Fibroblast of mammary gland (primary cell): Measurements from ENCODE around the gene MARCHF9.

Source experiments
- DNase-seq: peaks from one replicate; pipeline ENCODE4 v3.0.0-alpha.2; 2010; ENCODE audit warnings: low read depth
- H3K4me3 ChIP-seq: 2 replicates; pipeline ENCODE4 v1.5.1; 2011; ENCODE audit warnings: low read depth, mild to moderate bottlenecking, low read length, moderate library complexity; ENCODE audit not compliant: control insufficient read depth
- CTCF ChIP-seq: conservative IDR thresholded peaks from 2 replicates; pipeline ENCODE4 v1.5.1; 2011; ENCODE audit warnings: low read depth, low read length, inconsistent platforms; ENCODE audit not compliant: control insufficient read depth, insufficient read depth

Gene MARCHF9

GRCh38 chr12:57731411-57732080 is 23.4 kb upstream of the MARCHF9 start:
- TF ChIP-seq CTCF, result no peak
- no peak overlapping the region for H3K4me3 ChIP-seq
- DNase-seq, result no peak

GRCh38 chr12:57732270-57732669 is 22.6 kb upstream of the MARCHF9 start:
- DNase-seq, result no peak
- no peak for TF ChIP-seq CTCF
- H3K4me3 ChIP-seq, result no peak overlapping the region

GRCh38 chr12:57732726-57733593 is 21.9 kb upstream of the MARCHF9 start:
- no peak overlapping the region for H3K4me3 ChIP-seq
- no peak for TF ChIP-seq CTCF
- DNase-seq, result no peak

GRCh38 chr12:57733928-57734327 is 21.0 kb upstream of the MARCHF9 start:
- DNase-seq, result no peak
- H3K4me3 ChIP-seq, result no peak overlapping the region
- no peak for TF ChIP-seq CTCF

GRCh38 chr12:57734591-57734990 is 20.3 kb upstream of the MARCHF9 start:
- TF ChIP-seq CTCF, result no peak
- DNase-seq, result no peak
- H3K4me3 ChIP-seq, result no peak overlapping the region

- TF ChIP-seq CTCF, result no peak
- DNase-seq, result no peak
- H3K4me3 ChIP-seq, result no peak overlapping the region
These were observed 19.6 kb upstream of the MARCHF9 start for GRCh38 chr12:57735198-57735855.
